ENCODE measurements around the gene CNTN5. TPM values are rescaled to one million over a fixed set of nuclear protein-coding genes. Genes with fewer than 3 reads are reported as not detected.

Gene CNTN5
- total and polyA plus RNA-seq, 2 experiments from 2014 or later: 9.6 to 10.6 TPM

DNA sequence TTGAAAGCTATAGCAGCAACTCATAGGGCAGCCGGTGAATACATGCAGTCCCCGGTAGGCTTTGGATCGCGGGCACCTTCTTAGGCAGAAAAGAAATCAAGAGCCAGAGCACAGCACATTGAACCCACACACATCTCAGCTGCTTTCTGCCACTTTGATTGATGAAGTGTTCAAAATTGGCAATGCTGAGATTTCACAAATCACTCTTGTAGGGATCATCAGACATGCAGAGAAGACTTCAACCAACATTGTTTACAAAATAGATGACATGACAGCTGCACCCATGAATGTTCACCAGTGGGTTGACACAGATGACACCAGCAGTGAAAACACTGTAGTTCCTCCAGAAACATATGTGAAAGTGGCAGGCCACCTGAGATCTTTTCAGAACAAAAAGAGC is 1316.1 kb downstream of the CNTN5 start:
- no peak overlapping the region for H3K4me3 ChIP-seq
- H2AFZ ChIP-seq: no peak overlapping the region
- H4K20me1 ChIP-seq (ENCODE audit: insufficient read depth, poor library complexity, severe bottlenecking): no peaks in the 10 kb centered on the region
- TF ChIP-seq, protein P1, sequence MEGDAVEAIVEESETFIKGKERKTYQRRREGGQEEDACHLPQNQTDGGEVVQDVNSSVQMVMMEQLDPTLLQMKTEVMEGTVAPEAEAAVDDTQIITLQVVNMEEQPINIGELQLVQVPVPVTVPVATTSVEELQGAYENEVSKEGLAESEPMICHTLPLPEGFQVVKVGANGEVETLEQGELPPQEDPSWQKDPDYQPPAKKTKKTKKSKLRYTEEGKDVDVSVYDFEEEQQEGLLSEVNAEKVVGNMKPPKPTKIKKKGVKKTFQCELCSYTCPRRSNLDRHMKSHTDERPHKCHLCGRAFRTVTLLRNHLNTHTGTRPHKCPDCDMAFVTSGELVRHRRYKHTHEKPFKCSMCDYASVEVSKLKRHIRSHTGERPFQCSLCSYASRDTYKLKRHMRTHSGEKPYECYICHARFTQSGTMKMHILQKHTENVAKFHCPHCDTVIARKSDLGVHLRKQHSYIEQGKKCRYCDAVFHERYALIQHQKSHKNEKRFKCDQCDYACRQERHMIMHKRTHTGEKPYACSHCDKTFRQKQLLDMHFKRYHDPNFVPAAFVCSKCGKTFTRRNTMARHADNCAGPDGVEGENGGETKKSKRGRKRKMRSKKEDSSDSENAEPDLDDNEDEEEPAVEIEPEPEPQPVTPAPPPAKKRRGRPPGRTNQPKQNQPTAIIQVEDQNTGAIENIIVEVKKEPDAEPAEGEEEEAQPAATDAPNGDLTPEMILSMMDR (IDR thresholded peaks at IDR 0.05; ENCODE audit: poor library complexity): no peak
- TF ChIP-seq EZH2phosphoT487 (IDR thresholded peaks at IDR 0.05; ENCODE audit: low read depth, severe bottlenecking, unreplicated experiment): no peak
- TF ChIP-seq EZH2 (IDR thresholded peaks at IDR 0.05; ENCODE audit: borderline replicate concordance): no peak
- H3K4me1 ChIP-seq (ENCODE audit: insufficient read depth): no peaks in the 10 kb centered on the region
- DNase-seq (ENCODE audit: low spot score): no peak
- no peak overlapping the region for H3K27ac ChIP-seq
- H3K27me3 ChIP-seq: no peaks in the 10 kb centered on the region
- 97% methylated on average over 4 of the region's 4 CpGs for WGBS (ENCODE audit: low lambda C conversion rate, missing lambda C conversion rate)
- no peaks in the 10 kb centered on the region for H3K36me3 ChIP-seq (replicated peaks; ENCODE audit: insufficient read depth, low read depth)
- no peaks in the 10 kb centered on the region for H3K9me2 ChIP-seq (replicated peaks; ENCODE audit: insufficient read depth)
- no peak overlapping the region for H3K4me2 ChIP-seq
- H3K9me3 ChIP-seq (ENCODE audit: low read depth): no peaks in the 10 kb centered on the region
- no peaks in the 10 kb centered on the region for H3K79me2 ChIP-seq

DNA sequence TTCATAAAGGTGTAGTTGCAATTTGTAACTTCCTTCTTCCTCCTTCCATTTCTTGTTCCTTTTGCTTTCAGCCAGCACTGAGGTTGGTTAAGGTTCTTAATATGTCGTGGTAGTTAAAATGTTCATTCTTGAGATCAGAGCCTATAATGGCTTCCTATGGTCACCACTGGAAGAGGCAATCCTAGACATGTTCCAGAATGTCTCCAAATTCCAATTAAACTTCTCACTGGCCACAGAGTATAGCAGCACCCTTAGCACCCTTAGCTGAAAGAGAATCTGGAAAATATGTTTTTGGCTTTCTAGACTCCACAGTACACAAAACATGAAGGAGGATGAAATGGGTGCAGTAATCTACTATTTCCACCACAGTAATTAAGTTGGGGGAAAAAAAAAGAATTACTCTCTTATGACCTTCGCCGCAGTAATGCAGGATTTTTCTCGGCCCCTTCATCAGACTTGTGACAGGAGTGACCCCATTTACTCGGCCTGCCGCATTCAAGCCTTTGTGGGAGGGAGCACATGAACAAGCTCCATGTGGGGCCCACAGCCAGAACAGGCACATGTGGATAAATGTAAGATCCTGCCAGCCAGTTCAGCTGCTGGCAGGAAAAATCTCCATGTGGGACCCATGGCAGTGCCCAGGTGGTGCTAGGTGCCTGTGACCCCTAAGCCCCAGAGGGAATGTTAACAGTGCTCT is 1317.5 kb downstream of the CNTN5 start:
- WGBS (ENCODE audit: low lambda C conversion rate, missing lambda C conversion rate): 90% methylated on average over 6 of the region's 6 CpGs
- Histone ChIP-seq H3K79me2 (no peaks in the 10 kb centered on the region), H2AFZ (no peak overlapping the region), H4K20me1 (ENCODE audit: insufficient read depth, poor library complexity, severe bottlenecking) (no peaks in the 10 kb centered on the region), H3K4me3 (no peak overlapping the region), H3K27ac (no peak overlapping the region), H3K4me1 (ENCODE audit: insufficient read depth) (no peaks in the 10 kb centered on the region), H3K27me3 (no peaks in the 10 kb centered on the region), H3K9me3 (ENCODE audit: low read depth) (no peaks in the 10 kb centered on the region), H3K36me3 (replicated peaks; ENCODE audit: insufficient read depth, low read depth) (no peaks in the 10 kb centered on the region), H3K4me2 (no peak overlapping the region), H3K9me2 (replicated peaks; ENCODE audit: insufficient read depth) (no peaks in the 10 kb centered on the region)
- no peak for DNase-seq (ENCODE audit: low spot score)
- TF ChIP-seq EZH2 (IDR thresholded peaks at IDR 0.05; ENCODE audit: borderline replicate concordance) (no peak), EZH2phosphoT487 (IDR thresholded peaks at IDR 0.05; ENCODE audit: low read depth, severe bottlenecking, unreplicated experiment) (no peak)
- TF ChIP-seq, protein P1 (IDR thresholded peaks at IDR 0.05; ENCODE audit: poor library complexity): no peak

DNA sequence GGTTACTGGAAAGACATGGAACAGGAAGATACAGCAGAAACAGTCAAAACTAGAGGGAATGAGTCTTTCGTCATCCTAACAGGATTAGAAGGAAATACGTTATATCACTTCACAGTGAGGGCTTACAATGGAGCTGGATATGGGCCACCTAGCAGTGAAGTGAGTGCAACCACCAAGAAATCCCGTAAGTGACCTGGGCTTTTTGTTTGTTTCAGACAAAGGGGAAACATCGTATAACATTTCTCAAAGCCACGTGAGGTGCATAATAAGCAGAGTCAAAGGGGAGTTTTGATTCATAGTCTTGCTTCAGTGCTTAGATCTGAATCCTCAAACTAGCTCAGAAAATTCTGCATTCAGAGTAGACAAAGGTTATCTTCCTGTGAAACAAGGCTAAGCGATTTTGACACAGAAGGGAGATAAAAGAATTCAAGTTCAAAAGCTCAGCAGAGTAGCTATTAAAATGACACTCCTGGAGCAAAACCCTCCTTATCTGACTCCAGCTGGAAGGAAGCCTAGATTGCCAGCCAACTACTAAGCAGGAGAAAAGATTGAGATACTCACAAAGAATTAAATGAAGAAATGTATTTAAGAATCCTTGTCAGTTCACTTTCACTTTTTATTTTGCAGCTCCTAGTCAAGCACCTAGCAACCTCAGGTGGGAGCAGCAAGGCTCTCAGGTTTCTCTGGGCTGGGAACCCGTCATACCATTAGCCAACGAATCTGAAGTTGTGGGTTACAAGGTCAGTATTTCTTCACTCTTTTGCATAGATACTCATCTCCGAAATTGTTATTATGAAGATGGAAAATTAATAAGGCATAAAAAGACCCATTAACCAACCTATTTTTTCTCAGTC is 1319.9 kb downstream of the CNTN5 start:
- Histone ChIP-seq H3K27ac (no peak overlapping the region), H3K4me1 (ENCODE audit: insufficient read depth) (no peaks in the 10 kb centered on the region), H3K27me3 (no peaks in the 10 kb centered on the region), H3K4me3 (no peak overlapping the region), H2AFZ (no peak overlapping the region), H3K9me3 (ENCODE audit: low read depth) (no peaks in the 10 kb centered on the region), H3K4me2 (peak overlapping the region; percentile 61), H3K79me2 (no peaks in the 10 kb centered on the region), H3K9me2 (replicated peaks; ENCODE audit: insufficient read depth) (no peaks in the 10 kb centered on the region), H3K36me3 (replicated peaks; ENCODE audit: insufficient read depth, low read depth) (no peaks in the 10 kb centered on the region), H4K20me1 (ENCODE audit: insufficient read depth, poor library complexity, severe bottlenecking) (no peaks in the 10 kb centered on the region)
- DNase-seq (ENCODE audit: low spot score): no peak
- 37% methylated on average over 9 of the region's 9 CpGs for WGBS (ENCODE audit: low lambda C conversion rate, missing lambda C conversion rate)
- TF ChIP-seq EZH2 (IDR thresholded peaks at IDR 0.05; ENCODE audit: borderline replicate concordance) (no peak), EZH2phosphoT487 (IDR thresholded peaks at IDR 0.05; ENCODE audit: low read depth, severe bottlenecking, unreplicated experiment) (no peak)
- TF ChIP-seq, protein P1 (IDR thresholded peaks at IDR 0.05; ENCODE audit: poor library complexity): no peak

Data from hepatocyte (in vitro differentiated cells).